ENCODE results near the gene UCP2. TPM values are rescaled to one million over a fixed set of nuclear protein-coding genes. Genes with fewer than 3 reads are reported as not detected.
A peak's percentile ranks its signal among the peaks of the same experiment; 100 is the strongest.

Gene UCP2
- total RNA-seq, 1 experiment from 2014 or later: 21.4 TPM

- no peak for DNase-seq (ENCODE audit: low read depth)
Measured at GRCh38 chr11:73971175-73971719, 11.4 kb downstream of the UCP2 start.

- DNase-seq (ENCODE audit: low read depth): no peak
Measured at GRCh38 chr11:73969991-73970800, 12.4 kb downstream of the UCP2 start.

GRCh38 chr11:73969091-73969490 lies 13.6 kb downstream of the UCP2 start:
- DNase-seq (ENCODE audit: low read depth): no peak

GRCh38 chr11:73968356-73968966 lies 14.2 kb downstream of the UCP2 start:
- no peak for DNase-seq (ENCODE audit: low read depth)

- no peak for DNase-seq (ENCODE audit: low read depth)
Measured at GRCh38 chr11:73965764-73966121, 16.9 kb downstream of the UCP2 start.

- DNase-seq (ENCODE audit: low read depth): peak; percentile 63
Measured at GRCh38 chr11:73965076-73965763, 17.4 kb downstream of the UCP2 start.

- no peak for DNase-seq (ENCODE audit: low read depth)
Measured at GRCh38 chr11:73963861-73964260, 18.8 kb downstream of the UCP2 start.

GRCh38 chr11:73962101-73962705 lies 20.4 kb downstream of the UCP2 start:
- no peak for DNase-seq (ENCODE audit: low read depth)

- peak; percentile 49 for DNase-seq (ENCODE audit: low read depth)
Measured at GRCh38 chr11:73961321-73961720, 21.3 kb downstream of the UCP2 start.

GRCh38 chr11:73958521-73959141 lies 24.0 kb downstream of the UCP2 start:
- DNase-seq (ENCODE audit: low read depth): no peak

- DNase-seq (ENCODE audit: low read depth): no peak
Measured at GRCh38 chr11:73957654-73958361, 24.8 kb downstream of the UCP2 start.

- no peak for DNase-seq (ENCODE audit: low read depth)
Measured at GRCh38 chr11:73956876-73957653, 25.6 kb downstream of the UCP2 start.

GRCh38 chr11:73951797-73952196 lies 30.8 kb downstream of the UCP2 start:
- DNase-seq (ENCODE audit: low read depth): peak; percentile 57

- DNase-seq (ENCODE audit: low read depth): peak; percentile 61
Measured at GRCh38 chr11:73950869-73951710, 31.6 kb downstream of the UCP2 start, which contains the start of gene DNAJB13. Gene DNAJB13, plus strand, starts transcription at chr11:73951026. Its CDS starts 44 bp downstream, at chr11:73951070.

GRCh38 chr11:73949912-73950311 lies 32.7 kb downstream of the UCP2 start:
- DNase-seq (ENCODE audit: low read depth): no peak

- DNase-seq (ENCODE audit: low read depth): no peak
Measured at GRCh38 chr11:73949246-73949645, 33.4 kb downstream of the UCP2 start.

GRCh38 chr11:73946798-73947458 lies 35.7 kb downstream of the UCP2 start:
- DNase-seq (ENCODE audit: low read depth): peak; percentile 60

GRCh38 chr11:73945396-73945795 lies 37.2 kb downstream of the UCP2 start:
- DNase-seq (ENCODE audit: low read depth): no peak

- no peak for DNase-seq (ENCODE audit: low read depth)
Measured at GRCh38 chr11:73944901-73945300, 37.7 kb downstream of the UCP2 start.
